ENCODE results near the gene ZNF169.
"Not testable (repeated sequence)": the region's sequence is repeated elsewhere in the genome, so short reads cannot be mapped to it uniquely, and the experiment has no call there.

Gene ZNF169

DNA sequence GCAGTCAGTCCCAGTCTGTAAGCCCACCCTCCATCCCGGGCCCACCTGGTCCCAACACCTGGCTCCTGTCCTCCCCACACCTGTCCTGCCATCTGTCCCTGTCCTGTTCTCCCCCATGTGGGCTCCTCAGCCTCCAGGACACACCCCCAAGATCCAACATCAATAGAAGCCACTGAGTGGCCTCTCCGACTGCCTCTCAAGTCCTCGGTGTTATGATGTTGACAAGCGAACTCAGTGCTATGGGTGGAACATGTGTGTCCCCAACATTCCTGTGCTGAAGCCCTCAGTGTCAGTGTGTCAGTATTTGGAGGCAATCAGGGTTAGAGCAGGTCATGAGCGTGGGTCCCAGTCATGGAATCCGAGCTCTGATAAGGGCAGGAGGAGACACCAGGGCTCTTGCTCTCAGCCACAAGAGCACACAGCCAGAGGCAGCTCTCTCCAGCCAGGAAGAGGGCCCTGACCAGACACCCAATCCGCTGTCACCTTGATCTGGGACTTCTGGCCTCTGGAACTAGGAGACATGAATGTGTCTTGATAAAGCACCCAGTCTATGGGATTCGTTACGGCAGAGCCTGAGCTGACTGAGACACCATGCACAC is 63.3 kb downstream of the ZNF169 start:
- DNase-seq (ENCODE audit: extremely low read depth, low read depth); H3K4me3 ChIP-seq (replicated peaks; ENCODE audit: low read depth, low read length): not testable (repeated sequence)

DNA sequence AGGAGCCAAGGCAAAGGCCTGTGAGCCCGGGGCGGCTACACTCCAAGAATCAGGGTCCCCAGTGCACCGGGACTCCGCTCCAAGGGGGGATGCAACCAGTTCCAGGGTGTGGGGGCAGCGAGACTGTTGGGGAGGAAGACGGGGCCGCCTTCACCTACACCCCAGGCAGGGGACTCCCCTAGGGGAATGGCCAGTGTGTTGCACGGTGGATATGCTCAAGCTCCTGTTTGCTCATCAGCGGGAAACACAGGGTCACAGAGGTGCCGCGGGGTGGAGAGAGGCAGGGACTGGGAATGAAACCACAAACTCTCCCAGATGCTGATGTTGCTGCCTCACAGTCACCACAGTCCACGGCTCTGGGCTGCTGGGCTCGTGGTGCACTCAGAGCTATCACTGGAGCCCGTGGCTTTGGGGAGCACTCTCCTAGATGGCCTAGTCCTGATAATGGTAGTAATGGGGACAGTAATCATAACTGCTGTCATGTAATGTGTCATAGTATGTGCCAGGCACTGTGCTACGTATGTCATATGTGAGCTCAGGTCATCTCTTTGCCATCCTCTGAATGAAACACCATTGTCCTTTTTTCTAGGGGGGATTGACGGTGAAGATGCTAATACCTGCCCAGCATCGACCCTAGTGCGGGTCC is 64.2 kb downstream of the ZNF169 start:
- H3K4me3 ChIP-seq (replicated peaks; ENCODE audit: low read depth, low read length); DNase-seq (ENCODE audit: extremely low read depth, low read depth): not testable (repeated sequence)

DNA sequence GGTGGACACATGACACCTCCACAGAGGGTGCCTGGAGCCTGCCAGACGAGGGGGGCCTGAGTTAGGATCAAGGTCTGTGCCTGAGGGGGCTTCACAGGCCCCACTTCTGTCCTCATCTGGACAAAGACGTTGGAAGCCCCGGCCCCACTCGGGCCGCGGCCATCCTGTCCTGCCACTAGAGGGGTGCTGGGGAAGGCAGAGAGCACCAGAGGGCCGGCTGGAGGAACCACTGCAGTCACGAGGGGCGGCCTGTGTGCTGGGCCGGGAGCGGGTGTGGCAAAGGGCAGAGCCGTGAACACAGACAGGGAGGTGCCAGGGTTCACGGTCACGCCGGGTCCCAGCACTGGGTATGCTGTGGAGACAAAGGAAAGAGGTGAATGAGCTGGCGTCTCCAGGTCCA is 66.5 kb downstream of the ZNF169 start:
- H3K4me3 ChIP-seq (replicated peaks; ENCODE audit: low read depth, low read length); DNase-seq (ENCODE audit: extremely low read depth, low read depth): not testable (repeated sequence)

DNA sequence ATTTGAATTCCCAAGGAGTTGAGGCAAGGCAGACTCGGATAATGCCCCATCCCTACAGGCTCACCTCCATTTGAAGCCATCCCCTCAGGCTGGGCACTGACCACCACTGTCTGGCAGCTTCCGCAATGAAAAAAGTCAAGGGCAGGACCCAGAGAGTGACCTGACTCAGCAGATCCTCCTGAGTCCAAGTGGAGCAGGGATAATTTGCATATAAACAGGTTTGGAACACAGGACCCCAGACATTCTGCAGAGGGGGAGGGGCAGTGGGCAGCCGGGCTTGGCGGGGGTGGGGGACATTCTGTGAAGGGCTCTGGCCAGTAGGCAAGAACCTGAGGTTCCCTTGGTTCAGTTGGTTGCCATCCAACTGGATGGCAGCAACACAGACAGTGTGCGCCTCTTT is 69.4 kb downstream of the ZNF169 start, which contains the start of gene NUTM2F:
NUTM2F (minus strand) TSS at position 101 of the 400 bp plus-strand sequence; CDS start at position 80, 21 bp downstream.
- DNase-seq (ENCODE audit: extremely low read depth, low read depth); H3K4me3 ChIP-seq (replicated peaks; ENCODE audit: low read depth, low read length): not testable (repeated sequence)

DNA sequence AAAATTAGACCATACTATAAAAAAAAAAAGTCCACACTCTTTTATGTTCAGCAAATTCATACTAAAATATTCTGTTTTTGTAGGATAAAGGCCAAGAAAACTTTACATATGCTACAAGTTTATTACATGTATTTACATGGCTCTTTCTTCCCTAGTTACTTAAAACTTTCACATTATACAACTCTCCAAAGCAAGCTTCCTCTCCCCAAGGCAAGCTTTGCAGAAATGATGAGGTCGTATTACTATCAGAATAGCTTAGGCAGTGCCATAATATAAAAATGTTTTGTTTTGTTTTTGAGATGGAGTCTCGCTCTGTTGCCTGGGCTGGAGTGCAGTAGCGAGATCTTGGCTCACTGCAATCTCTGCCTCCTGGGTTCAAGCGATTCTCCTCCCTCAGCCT is 77.3 kb downstream of the ZNF169 start:
- not testable (repeated sequence) for H3K4me3 ChIP-seq (replicated peaks; ENCODE audit: low read depth, low read length); DNase-seq (ENCODE audit: extremely low read depth, low read depth)

DNA sequence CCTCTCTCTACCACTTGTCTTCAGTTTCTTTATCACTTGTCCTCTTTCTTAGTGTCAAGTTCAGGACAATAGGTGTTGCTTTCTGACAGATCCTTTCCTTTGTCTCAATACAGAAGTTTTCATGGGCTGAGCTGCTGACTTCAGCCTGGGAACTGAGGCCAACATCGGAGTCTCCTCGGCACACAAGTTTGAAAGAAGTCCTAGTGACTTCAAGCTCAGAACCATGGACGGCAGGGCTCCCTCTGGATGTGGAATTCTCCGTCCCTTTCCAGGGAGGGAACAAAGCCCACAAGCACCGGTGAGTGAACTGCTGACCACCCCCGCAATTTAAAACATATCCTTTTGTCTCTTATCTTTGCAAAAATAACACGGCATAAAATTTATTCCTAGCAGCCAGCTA is 79.6 kb downstream of the ZNF169 start:
- not testable (repeated sequence) for H3K4me3 ChIP-seq (replicated peaks; ENCODE audit: low read depth, low read length); DNase-seq (ENCODE audit: extremely low read depth, low read depth)

DNA sequence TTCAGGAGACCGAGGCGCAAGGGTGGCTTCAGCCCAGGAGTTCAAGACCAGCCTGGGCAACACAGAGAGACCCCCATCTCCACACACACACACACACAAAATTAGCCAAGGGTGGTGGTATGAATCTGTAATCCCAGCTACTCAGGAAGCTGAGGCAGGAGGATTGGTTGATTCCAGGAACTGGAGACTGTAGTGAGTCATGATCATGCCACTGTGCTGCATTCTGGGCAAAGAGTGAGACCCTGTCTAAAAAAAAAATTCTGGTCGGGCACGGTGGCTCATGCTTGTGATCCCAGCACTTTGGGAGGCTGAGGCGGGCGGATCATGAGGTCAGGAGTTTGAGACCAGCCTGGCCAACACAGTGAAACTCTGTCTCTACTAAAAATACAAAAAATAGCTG is 80.6 kb downstream of the ZNF169 start:
- DNase-seq (ENCODE audit: extremely low read depth, low read depth); H3K4me3 ChIP-seq (replicated peaks; ENCODE audit: low read depth, low read length): not testable (repeated sequence)

DNA sequence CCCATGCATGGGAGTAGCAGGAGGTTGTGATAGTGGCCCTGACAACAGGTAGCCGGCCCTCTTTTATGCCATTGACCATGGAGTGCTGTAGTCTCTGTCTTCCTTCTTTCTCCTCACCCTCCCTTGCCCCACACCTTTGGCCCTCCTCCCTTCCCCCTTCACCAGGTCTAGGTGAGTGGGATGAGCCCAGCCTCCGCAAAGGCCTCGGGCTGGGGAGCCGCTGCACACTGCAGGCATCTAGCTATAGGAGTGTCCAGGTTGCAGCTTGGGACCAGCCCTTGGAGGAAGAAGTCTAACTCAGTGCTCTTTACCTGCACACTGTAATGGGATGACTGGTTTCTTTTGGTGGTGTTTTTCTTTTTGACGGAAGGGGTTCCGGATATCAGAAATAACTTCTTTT is 81.7 kb downstream of the ZNF169 start:
- DNase-seq (ENCODE audit: extremely low read depth, low read depth); H3K4me3 ChIP-seq (replicated peaks; ENCODE audit: low read depth, low read length): not testable (repeated sequence)

DNA sequence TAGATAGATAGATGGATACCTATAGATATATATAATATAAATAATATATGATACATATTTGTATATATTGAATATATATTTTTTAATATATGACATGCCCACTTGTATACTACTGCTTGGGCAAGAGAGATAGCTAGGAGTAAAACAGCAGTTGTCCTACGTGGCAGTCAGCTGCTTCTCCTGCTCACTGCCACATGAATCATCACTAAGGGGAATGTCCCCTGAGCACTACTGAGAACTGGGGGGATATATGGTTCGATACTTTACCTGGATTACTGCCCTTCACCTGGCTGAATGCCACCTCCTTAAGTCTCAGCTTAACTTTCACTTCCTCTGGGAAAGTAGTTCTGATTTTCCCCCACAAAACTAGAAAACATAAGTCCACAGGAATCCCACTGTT is 82.6 kb downstream of the ZNF169 start:
- not testable (repeated sequence) for DNase-seq (ENCODE audit: extremely low read depth, low read depth); H3K4me3 ChIP-seq (replicated peaks; ENCODE audit: low read depth, low read length)

DNA sequence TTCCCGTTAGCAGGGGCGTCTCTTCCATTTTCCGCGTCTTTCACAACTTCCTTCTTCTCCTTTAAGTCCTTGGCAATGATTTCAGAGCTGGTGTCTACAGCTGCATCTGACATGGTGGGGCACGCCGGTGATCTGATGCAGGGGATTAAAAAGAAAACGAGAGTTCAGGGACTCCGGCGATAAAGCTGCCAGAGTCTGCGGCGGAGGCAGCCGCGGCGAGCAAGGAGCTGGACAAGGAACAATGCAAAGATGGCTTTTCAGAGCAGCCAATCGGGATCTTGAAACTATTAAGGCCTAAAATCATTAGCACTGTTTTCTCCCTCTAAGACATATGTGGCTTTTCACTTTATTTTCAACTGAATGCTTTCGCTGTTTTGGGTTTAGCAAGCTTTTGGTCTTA is 88.4 kb downstream of the ZNF169 start:
- H3K4me3 ChIP-seq (replicated peaks; ENCODE audit: low read depth, low read length); DNase-seq (ENCODE audit: extremely low read depth, low read depth): not testable (repeated sequence)

DNA sequence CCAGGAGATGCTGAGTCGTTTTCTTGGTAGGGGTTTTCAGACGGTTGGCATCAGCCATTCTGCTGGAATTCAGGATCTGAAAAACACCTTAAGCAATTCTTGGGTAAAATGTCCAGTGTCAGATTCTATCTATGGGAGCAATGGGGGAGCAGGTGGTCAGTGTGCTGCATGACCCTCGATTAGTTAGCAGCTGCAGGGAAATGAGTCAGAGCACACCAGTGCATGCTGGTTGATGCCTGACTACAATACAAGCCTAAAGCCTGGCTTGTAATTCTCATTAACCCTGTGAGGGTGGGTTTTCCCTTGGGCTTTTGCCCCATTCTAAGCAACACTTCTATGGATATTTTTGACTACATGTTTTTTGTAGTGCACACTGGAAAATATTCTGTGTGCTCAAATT is 89.7 kb downstream of the ZNF169 start:
- H3K4me3 ChIP-seq (replicated peaks; ENCODE audit: low read depth, low read length); DNase-seq (ENCODE audit: extremely low read depth, low read depth): not testable (repeated sequence)
